ENCODE results near the gene RFX3.

DNA sequence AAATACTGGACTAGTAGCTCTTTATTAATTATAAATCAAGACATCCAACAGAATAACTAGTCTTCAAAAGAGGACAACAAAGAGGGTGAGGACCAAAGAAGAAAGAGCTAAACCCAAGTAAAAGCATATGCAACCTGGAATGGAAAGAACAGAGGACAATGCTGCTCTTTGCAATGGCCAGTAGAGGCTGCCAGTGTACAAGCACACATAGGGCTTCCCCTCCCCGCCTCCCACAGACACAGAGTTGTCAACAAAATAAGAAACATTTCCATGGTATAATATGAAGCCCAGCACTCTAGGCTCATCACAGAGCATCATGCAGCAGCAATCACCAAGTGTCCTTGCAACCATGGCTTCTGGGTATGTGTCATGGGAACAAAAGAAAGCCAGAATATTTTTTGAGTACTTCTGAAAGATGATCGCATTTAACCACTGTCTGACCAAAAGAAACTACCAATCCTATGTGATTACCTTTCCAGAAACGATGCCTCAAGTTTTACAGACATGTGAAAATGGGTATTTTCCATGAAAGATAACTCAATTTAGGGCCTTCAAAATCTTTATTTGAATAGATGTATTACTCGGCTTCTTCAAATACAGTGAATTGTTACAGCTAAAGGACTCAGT, 58.1 kb downstream of the RFX3 start:
- TF ChIP-seq POLR2A (IDR thresholded peaks at IDR 0.05) (no peak), CTCF (IDR thresholded peaks at IDR 0.05) (peak; percentile 39 to 80 (median 59))

All from body of pancreas (tissue), 4 donors.